GM18867 (cell line): ENCODE data around the gene COL4A2.

Source experiments
- ATAC-seq: cut with Tn5 transposase; IDR thresholded peaks from one replicate; pipeline ENCODE4 v1.9.1; 2021; ENCODE audit warnings: mild to moderate bottlenecking, moderate library complexity; ENCODE audit not compliant: unreplicated experiment

The COL4A2 gene

GRCh38 chr13:110503037-110503901, 196.2 kb downstream of the COL4A2 start:
- no peak for ATAC-seq

GRCh38 chr13:110503979-110504499, 197.0 kb downstream of the COL4A2 start:
- no peak for ATAC-seq

- no peak for ATAC-seq
These were observed 198.5 kb downstream of the COL4A2 start for GRCh38 chr13:110505594-110505993.

GRCh38 chr13:110506396-110506795, 199.3 kb downstream of the COL4A2 start:
- ATAC-seq, result no peak

GRCh38 chr13:110506859-110507566, 199.9 kb downstream of the COL4A2 start:
- no peak for ATAC-seq

- ATAC-seq, result no peak
These were observed 200.7 kb downstream of the COL4A2 start for GRCh38 chr13:110507678-110508381.

- ATAC-seq, result no peak
These were observed 202.4 kb downstream of the COL4A2 start for GRCh38 chr13:110509478-110509926.

- ATAC-seq, result no peak
These were observed 203.1 kb downstream of the COL4A2 start for GRCh38 chr13:110509971-110510786.

GRCh38 chr13:110511509-110512181, 204.6 kb downstream of the COL4A2 start:
- no peak for ATAC-seq

- no peak for ATAC-seq
These were observed 205.2 kb downstream of the COL4A2 start for GRCh38 chr13:110512198-110512740.

GRCh38 chr13:110516500-110516899, 209.4 kb downstream of the COL4A2 start:
- no peak for ATAC-seq

- ATAC-seq, result no peak
These were observed 210.6 kb downstream of the COL4A2 start for GRCh38 chr13:110517505-110518225.

- no peak for ATAC-seq
These were observed 211.1 kb downstream of the COL4A2 start for GRCh38 chr13:110518226-110518525.

- ATAC-seq, result no peak
These were observed 211.5 kb downstream of the COL4A2 start for GRCh38 chr13:110518571-110518970.

GRCh38 chr13:110519046-110519445, 212.0 kb downstream of the COL4A2 start:
- ATAC-seq, result no peak

GRCh38 chr13:110519506-110519905, 212.4 kb downstream of the COL4A2 start:
- no peak for ATAC-seq

GRCh38 chr13:110520431-110521295, 213.6 kb downstream of the COL4A2 start:
- no peak for ATAC-seq

- no peak for ATAC-seq
These were observed 214.2 kb downstream of the COL4A2 start for GRCh38 chr13:110521296-110521680.
